HEK293 (cell line): ENCODE results near the gene METTL25B.

Source experiments
- ZNF121 ChIP-seq: fragments of 450-650 bp; formaldehyde crosslinking; IDR thresholded peaks from 2 replicates; pipeline ENCODE4 v1.5.1; 2016; ENCODE audit warnings: missing biosample characterization, missing genetic modification characterization
- ZNF132 ChIP-seq: fragments of 450-650 bp; formaldehyde crosslinking; IDR thresholded peaks from 2 replicates; pipeline ENCODE4 v1.5.1; 2017; ENCODE audit warnings: missing biosample characterization, missing genetic modification characterization, borderline replicate concordance
- ZNF274 ChIP-seq, 2 experiments: fragments of 200-500 bp in 1 of 2; fragments of 450-650 bp in 1 of 2; sonication (Bioruptor generic) in 1 of 2; formaldehyde crosslinking in 1 of 2; IDR thresholded peaks; 2 replicates each; pipeline versions ENCODE4 v1.5.1 to v1.6.1; 2014 to 2016; ENCODE audit warnings: borderline replicate concordance in 1 of 2, inconsistent platforms in 1 of 2, low read length in 1 of 2, missing biosample characterization in 1 of 2, missing genetic modification characterization in 1 of 2
- ZNF473 ChIP-seq: fragments of 450-650 bp; formaldehyde crosslinking; IDR thresholded peaks from 2 replicates; pipeline ENCODE4 v1.5.1; 2017; ENCODE audit warnings: missing biosample characterization, missing genetic modification characterization
- ZNF677 ChIP-seq: fragments of 450-650 bp; IDR thresholded peaks from 2 replicates; pipeline ENCODE4 v1.5.0; 2018; ENCODE audit warnings: missing biosample characterization, mild to moderate bottlenecking, missing genetic modification characterization, moderate library complexity
- ZSCAN30 ChIP-seq: fragments of 450-650 bp; IDR thresholded peaks from 2 replicates; pipeline ENCODE4 v1.5.1; 2018; ENCODE audit warnings: missing biosample characterization, mild to moderate bottlenecking, missing genetic modification characterization, moderate library complexity
- TF ChIP-seq, protein P1 (sequence below): fragments of 450-650 bp; formaldehyde crosslinking; IDR thresholded peaks from 2 replicates; pipeline ENCODE4 v1.5.1; 2016; ENCODE audit warnings: missing biosample characterization, missing genetic modification characterization
- TF ChIP-seq, protein P2 (sequence below): fragments of 450-650 bp; IDR thresholded peaks from 2 replicates; pipeline ENCODE4 v1.5.1; 2018; ENCODE audit warnings: missing biosample characterization, mild to moderate bottlenecking, missing genetic modification characterization
- TF ChIP-seq, protein P3 (sequence below): fragments of 450-650 bp; formaldehyde crosslinking; IDR thresholded peaks from 2 replicates; pipeline ENCODE4 v1.5.1; 2016; ENCODE audit warnings: missing biosample characterization, missing genetic modification characterization
- TF ChIP-seq, protein P4 (sequence below): fragments of 450-650 bp; formaldehyde crosslinking; IDR thresholded peaks from 2 replicates; pipeline ENCODE4 v1.5.1; 2016; ENCODE audit warnings: missing biosample characterization, missing genetic modification characterization

DNA sequence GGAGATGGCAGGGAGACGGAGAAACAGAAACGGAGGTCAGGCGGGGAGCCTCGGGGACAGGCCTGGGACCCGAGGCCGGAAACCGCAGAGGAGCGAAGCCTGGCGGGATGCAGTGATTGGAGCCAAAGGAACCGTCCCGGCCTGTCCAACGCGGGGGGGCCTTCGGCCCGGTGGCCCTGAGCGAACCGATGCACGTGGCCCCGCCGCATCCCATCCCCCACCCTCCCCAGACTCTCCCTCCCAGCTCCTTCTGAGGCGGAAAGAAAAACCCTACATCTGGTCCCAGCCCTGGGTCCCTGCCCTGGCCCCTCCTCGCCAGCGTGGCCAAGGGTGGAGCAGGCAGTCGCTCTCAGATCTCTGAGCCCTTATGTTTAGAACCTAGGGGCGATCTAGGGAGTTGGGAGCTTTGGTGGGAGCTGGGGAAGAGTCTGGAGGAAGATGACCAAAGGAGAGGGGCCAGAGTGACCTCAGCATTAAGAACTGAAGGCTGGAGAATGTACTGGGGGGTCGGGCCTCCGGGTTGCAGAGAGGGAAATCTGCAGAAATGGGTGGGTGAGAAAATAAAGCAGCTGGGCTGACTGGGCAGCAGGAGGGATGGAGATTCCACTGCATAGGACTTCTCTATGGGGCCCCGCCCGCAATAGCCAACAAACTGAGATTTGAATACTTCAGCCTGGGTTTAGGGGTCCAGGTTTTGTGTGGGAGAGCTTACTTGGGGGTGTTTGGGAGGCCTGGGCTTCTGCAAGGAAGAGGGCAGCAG lies 21.4 kb upstream of the METTL25B start:
- TF ChIP-seq ZNF274 (IDR thresholded peaks at IDR 0.05; ENCODE audit: low read length) = no peak
- no peak for TF ChIP-seq ZNF274 (tag by site-specific recombination; IDR thresholded peaks at IDR 0.05; ENCODE audit: borderline replicate concordance)
- TF ChIP-seq, protein P1, sequence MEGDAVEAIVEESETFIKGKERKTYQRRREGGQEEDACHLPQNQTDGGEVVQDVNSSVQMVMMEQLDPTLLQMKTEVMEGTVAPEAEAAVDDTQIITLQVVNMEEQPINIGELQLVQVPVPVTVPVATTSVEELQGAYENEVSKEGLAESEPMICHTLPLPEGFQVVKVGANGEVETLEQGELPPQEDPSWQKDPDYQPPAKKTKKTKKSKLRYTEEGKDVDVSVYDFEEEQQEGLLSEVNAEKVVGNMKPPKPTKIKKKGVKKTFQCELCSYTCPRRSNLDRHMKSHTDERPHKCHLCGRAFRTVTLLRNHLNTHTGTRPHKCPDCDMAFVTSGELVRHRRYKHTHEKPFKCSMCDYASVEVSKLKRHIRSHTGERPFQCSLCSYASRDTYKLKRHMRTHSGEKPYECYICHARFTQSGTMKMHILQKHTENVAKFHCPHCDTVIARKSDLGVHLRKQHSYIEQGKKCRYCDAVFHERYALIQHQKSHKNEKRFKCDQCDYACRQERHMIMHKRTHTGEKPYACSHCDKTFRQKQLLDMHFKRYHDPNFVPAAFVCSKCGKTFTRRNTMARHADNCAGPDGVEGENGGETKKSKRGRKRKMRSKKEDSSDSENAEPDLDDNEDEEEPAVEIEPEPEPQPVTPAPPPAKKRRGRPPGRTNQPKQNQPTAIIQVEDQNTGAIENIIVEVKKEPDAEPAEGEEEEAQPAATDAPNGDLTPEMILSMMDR (tag by site-specific recombination) = no peak
- TF ChIP-seq ZSCAN30 (tag by site-specific recombination) = no peak
- TF ChIP-seq ZNF132 (tag by site-specific recombination) = no peak
- TF ChIP-seq ZNF677 (tag by site-specific recombination) = no peak
- TF ChIP-seq, protein P2, sequence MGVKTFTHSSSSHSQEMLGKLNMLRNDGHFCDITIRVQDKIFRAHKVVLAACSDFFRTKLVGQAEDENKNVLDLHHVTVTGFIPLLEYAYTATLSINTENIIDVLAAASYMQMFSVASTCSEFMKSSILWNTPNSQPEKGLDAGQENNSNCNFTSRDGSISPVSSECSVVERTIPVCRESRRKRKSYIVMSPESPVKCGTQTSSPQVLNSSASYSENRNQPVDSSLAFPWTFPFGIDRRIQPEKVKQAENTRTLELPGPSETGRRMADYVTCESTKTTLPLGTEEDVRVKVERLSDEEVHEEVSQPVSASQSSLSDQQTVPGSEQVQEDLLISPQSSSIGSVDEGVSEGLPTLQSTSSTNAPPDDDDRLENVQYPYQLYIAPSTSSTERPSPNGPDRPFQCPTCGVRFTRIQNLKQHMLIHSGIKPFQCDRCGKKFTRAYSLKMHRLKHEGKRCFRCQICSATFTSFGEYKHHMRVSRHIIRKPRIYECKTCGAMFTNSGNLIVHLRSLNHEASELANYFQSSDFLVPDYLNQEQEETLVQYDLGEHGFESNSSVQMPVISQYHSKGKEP = no peak
- TF ChIP-seq ZNF121 (tag by site-specific recombination) = no peak
- TF ChIP-seq ZNF473 (tag by site-specific recombination) = no peak
- TF ChIP-seq, protein P3, sequence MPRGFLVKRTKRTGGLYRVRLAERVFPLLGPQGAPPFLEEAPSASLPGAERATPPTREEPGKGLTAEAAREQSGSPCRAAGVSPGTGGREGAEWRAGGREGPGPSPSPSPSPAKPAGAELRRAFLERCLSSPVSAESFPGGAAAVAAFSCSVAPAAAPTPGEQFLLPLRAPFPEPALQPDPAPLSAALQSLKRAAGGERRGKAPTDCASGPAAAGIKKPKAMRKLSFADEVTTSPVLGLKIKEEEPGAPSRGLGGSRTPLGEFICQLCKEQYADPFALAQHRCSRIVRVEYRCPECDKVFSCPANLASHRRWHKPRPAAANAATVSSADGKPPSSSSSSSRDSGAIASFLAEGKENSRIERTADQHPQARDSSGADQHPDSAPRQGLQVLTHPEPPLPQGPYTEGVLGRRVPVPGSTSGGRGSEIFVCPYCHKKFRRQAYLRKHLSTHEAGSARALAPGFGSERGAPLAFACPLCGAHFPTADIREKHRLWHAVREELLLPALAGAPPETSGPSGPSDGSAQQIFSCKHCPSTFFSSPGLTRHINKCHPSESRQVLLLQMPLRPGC = peak; percentile 2; the same call in 1 of the 2 replicates
- TF ChIP-seq, protein P4, sequence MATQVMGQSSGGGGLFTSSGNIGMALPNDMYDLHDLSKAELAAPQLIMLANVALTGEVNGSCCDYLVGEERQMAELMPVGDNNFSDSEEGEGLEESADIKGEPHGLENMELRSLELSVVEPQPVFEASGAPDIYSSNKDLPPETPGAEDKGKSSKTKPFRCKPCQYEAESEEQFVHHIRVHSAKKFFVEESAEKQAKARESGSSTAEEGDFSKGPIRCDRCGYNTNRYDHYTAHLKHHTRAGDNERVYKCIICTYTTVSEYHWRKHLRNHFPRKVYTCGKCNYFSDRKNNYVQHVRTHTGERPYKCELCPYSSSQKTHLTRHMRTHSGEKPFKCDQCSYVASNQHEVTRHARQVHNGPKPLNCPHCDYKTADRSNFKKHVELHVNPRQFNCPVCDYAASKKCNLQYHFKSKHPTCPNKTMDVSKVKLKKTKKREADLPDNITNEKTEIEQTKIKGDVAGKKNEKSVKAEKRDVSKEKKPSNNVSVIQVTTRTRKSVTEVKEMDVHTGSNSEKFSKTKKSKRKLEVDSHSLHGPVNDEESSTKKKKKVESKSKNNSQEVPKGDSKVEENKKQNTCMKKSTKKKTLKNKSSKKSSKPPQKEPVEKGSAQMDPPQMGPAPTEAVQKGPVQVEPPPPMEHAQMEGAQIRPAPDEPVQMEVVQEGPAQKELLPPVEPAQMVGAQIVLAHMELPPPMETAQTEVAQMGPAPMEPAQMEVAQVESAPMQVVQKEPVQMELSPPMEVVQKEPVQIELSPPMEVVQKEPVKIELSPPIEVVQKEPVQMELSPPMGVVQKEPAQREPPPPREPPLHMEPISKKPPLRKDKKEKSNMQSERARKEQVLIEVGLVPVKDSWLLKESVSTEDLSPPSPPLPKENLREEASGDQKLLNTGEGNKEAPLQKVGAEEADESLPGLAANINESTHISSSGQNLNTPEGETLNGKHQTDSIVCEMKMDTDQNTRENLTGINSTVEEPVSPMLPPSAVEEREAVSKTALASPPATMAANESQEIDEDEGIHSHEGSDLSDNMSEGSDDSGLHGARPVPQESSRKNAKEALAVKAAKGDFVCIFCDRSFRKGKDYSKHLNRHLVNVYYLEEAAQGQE = no peak
